Stimulated activated CD4-positive, alpha-beta T cell treated with anti-CD3 and anti-CD28 coated beads, Interleukin-4, amount 100 ng/mL, for 48 hours (primary cell): ENCODE results near the gene ZNF653.
A peak's percentile ranks its signal among the peaks of the same experiment; 100 is the strongest.

ENCODE experiments used
- DNase-seq, 2 donors: peaks; one replicate each; pipeline ENCODE4 v3.0.0-alpha.2; 2020; ENCODE audit warnings: low read depth in 2 of 2

Gene ZNF653

GRCh38 chr19:11519138-11519537 is 13.5 kb upstream of the ZNF653 start:
- DNase-seq = no peak

GRCh38 chr19:11513946-11514345 is 8.3 kb upstream of the ZNF653 start:
- no peak for DNase-seq

GRCh38 chr19:11510444-11510843 is 4.8 kb upstream of the ZNF653 start:
- DNase-seq = no peak

GRCh38 chr19:11507370-11508078 is 1.9 kb upstream of the ZNF653 start:
- no peak for DNase-seq

- DNase-seq = no peak
Measured at GRCh38 chr19:11506967-11507366, 1.3 kb upstream of the ZNF653 start.

- DNase-seq = no peak
Measured at GRCh38 chr19:11506101-11506555, 489 bp upstream of the ZNF653 start.

GRCh38 chr19:11505032-11505503 is 571 bp downstream of the ZNF653 start:
- DNase-seq = peak; percentile 95 to 97

GRCh38 chr19:11504502-11505031 is 1.1 kb downstream of the ZNF653 start:
- no peak for DNase-seq

GRCh38 chr19:11499890-11500420 is 5.7 kb downstream of the ZNF653 start:
- DNase-seq = no peak

- DNase-seq = no peak
Measured at GRCh38 chr19:11499220-11499726, 6.4 kb downstream of the ZNF653 start.

- peak; percentile 61 to 72 for DNase-seq
Measured at GRCh38 chr19:11496391-11497163, 9.1 kb downstream of the ZNF653 start.

GRCh38 chr19:11495885-11496284 is 9.8 kb downstream of the ZNF653 start:
- no peak for DNase-seq

- DNase-seq = no peak
Measured at GRCh38 chr19:11495481-11495880, 10.2 kb downstream of the ZNF653 start.

GRCh38 chr19:11494634-11495285 is 10.9 kb downstream of the ZNF653 start:
- DNase-seq = no peak

GRCh38 chr19:11489378-11489777 is 16.3 kb downstream of the ZNF653 start:
- no peak for DNase-seq

- no peak for DNase-seq
Measured at GRCh38 chr19:11486661-11487503, 18.8 kb downstream of the ZNF653 start.

GRCh38 chr19:11485245-11485837 is 20.3 kb downstream of the ZNF653 start:
- DNase-seq = no peak

- no peak for DNase-seq
Measured at GRCh38 chr19:11483366-11484111, 22.1 kb downstream of the ZNF653 start.

- peak; percentile 85 to 90 for DNase-seq
Measured at GRCh38 chr19:11482384-11483050, 23.1 kb downstream of the ZNF653 start.
